ENCODE results near the gene PEDS1.

The PEDS1 gene

GRCh38 chr20:50189681-50190250 is 36.2 kb upstream of the PEDS1 start (continued):
- TF ChIP-seq ZNF311 (tag by site-specific recombination; IDR thresholded peaks at IDR 0.05; ENCODE audit: borderline replicate concordance) (no peak), ZNF473 (tag by site-specific recombination; IDR thresholded peaks at IDR 0.05) (no peak), KLF16 (tag by site-specific recombination; IDR thresholded peaks at IDR 0.05) (peak; percentile 10; the same call in 1 of the 2 replicates), ZNF148 (tag by site-specific recombination; IDR thresholded peaks at IDR 0.05; ENCODE audit: borderline replicate concordance) (no peak), ZNF513 (tag by site-specific recombination; IDR thresholded peaks at IDR 0.05) (no peak), ZNF202 (tag by site-specific recombination; IDR thresholded peaks at IDR 0.05; ENCODE audit: borderline replicate concordance) (no peak), MYNN (tag by site-specific recombination; IDR thresholded peaks at IDR 0.05; ENCODE audit: borderline replicate concordance) (no peak), ZNF132 (tag by site-specific recombination; IDR thresholded peaks at IDR 0.05; ENCODE audit: borderline replicate concordance) (no peak)
- TF ChIP-seq, protein P1, sequence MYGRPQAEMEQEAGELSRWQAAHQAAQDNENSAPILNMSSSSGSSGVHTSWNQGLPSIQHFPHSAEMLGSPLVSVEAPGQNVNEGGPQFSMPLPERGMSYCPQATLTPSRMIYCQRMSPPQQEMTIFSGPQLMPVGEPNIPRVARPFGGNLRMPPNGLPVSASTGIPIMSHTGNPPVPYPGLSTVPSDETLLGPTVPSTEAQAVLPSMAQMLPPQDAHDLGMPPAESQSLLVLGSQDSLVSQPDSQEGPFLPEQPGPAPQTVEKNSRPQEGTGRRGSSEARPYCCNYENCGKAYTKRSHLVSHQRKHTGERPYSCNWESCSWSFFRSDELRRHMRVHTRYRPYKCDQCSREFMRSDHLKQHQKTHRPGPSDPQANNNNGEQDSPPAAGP (tag by site-specific recombination; IDR thresholded peaks at IDR 0.05): no peak

GRCh38 chr20:50188879-50189680 is 35.6 kb upstream of the PEDS1 start:
- Histone ChIP-seq H3K9me3 (ENCODE audit: control insufficient read depth, insufficient read depth, low read depth, low read length) (no peaks in the 10 kb centered on the region), H3K36me3 (ENCODE audit: control insufficient read depth in 2 of 2, insufficient read depth in 1 of 2, low read length in 2 of 2) (peaks cover 0 to 3% of the 10 kb centered on the region in 2 experiments; a peak in 1 of 3 replicates), H3K27ac (ENCODE audit: extremely low read depth, low read depth, low read length) (no peak overlapping the region), H3K4me1 (ENCODE audit: control insufficient read depth, insufficient read depth, low read length) (peaks cover 10% of the 10 kb centered on the region), H3K4me3 (ENCODE audit: low read depth, low read length) (no peak overlapping the region)
- ChIA-PET CTCF (interaction anchor here (0.5 to 6.8 kb wide), 12 partner anchors 10 to 558 kb away, joined by 3 to 106 read pairs (median 4); no protein-coding TSS in a partner anchor), POLR2A (interaction anchor here (2.0 kb wide), 1 partner anchor 275 kb away, joined by 7 read pairs; no protein-coding TSS in a partner anchor)
- TF ChIP-seq ZNF114 (tag by site-specific recombination; IDR thresholded peaks at IDR 0.05) (no peak), ZFP41 (tag by site-specific recombination; IDR thresholded peaks at IDR 0.05; ENCODE audit: borderline replicate concordance) (no peak), ZSCAN16 (tag by site-specific recombination; IDR thresholded peaks at IDR 0.05) (no peak), ZBTB1 (tag by site-specific recombination; IDR thresholded peaks at IDR 0.05) (no peak), ZNF707 (tag by site-specific recombination; IDR thresholded peaks at IDR 0.05) (no peak), ZNF560 (tag by site-specific recombination; IDR thresholded peaks at IDR 0.05; ENCODE audit: borderline replicate concordance) (no peak), ZNF133 (tag by site-specific recombination; IDR thresholded peaks at IDR 0.05) (no peak), ZNF654 (tag by site-specific recombination; IDR thresholded peaks at IDR 0.05; ENCODE audit: low read depth) (no peak), ZNF140 (tag by site-specific recombination; IDR thresholded peaks at IDR 0.05) (no peak), ZNF416 (tag by site-specific recombination; IDR thresholded peaks at IDR 0.05) (no peak), ZNF423 (tag by site-specific recombination; IDR thresholded peaks at IDR 0.05) (no peak)
- TF ChIP-seq, protein P2, sequence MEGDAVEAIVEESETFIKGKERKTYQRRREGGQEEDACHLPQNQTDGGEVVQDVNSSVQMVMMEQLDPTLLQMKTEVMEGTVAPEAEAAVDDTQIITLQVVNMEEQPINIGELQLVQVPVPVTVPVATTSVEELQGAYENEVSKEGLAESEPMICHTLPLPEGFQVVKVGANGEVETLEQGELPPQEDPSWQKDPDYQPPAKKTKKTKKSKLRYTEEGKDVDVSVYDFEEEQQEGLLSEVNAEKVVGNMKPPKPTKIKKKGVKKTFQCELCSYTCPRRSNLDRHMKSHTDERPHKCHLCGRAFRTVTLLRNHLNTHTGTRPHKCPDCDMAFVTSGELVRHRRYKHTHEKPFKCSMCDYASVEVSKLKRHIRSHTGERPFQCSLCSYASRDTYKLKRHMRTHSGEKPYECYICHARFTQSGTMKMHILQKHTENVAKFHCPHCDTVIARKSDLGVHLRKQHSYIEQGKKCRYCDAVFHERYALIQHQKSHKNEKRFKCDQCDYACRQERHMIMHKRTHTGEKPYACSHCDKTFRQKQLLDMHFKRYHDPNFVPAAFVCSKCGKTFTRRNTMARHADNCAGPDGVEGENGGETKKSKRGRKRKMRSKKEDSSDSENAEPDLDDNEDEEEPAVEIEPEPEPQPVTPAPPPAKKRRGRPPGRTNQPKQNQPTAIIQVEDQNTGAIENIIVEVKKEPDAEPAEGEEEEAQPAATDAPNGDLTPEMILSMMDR (tag by site-specific recombination; IDR thresholded peaks at IDR 0.05): no peak
- TF ChIP-seq, protein P3, sequence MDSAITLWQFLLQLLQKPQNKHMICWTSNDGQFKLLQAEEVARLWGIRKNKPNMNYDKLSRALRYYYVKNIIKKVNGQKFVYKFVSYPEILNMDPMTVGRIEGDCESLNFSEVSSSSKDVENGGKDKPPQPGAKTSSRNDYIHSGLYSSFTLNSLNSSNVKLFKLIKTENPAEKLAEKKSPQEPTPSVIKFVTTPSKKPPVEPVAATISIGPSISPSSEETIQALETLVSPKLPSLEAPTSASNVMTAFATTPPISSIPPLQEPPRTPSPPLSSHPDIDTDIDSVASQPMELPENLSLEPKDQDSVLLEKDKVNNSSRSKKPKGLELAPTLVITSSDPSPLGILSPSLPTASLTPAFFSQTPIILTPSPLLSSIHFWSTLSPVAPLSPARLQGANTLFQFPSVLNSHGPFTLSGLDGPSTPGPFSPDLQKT (IDR thresholded peaks at IDR 0.05; ENCODE audit: borderline replicate concordance, low read depth, low read length): no peak
- TF ChIP-seq, protein P4, sequence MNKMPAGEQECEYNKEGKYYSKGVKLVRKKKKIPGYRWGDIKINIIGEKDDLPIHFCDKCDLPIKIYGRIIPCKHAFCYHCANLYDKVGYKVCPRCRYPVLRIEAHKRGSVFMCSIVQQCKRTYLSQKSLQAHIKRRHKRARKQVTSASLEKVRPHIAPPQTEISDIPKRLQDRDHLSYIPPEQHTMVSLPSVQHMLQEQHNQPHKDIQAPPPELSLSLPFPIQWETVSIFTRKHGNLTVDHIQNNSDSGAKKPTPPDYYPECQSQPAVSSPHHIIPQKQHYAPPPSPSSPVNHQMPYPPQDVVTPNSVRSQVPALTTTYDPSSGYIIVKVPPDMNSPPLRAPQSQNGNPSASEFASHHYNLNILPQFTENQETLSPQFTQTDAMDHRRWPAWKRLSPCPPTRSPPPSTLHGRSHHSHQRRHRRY (tag by site-specific recombination; IDR thresholded peaks at IDR 0.05): no peak
- TF ChIP-seq, protein P5, sequence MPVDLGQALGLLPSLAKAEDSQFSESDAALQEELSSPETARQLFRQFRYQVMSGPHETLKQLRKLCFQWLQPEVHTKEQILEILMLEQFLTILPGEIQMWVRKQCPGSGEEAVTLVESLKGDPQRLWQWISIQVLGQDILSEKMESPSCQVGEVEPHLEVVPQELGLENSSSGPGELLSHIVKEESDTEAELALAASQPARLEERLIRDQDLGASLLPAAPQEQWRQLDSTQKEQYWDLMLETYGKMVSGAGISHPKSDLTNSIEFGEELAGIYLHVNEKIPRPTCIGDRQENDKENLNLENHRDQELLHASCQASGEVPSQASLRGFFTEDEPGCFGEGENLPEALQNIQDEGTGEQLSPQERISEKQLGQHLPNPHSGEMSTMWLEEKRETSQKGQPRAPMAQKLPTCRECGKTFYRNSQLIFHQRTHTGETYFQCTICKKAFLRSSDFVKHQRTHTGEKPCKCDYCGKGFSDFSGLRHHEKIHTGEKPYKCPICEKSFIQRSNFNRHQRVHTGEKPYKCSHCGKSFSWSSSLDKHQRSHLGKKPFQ (tag by site-specific recombination; IDR thresholded peaks at IDR 0.05): no peak
